ENCODE data around the gene SLC35C1.
A peak's percentile ranks its signal among the peaks of the same experiment; 100 is the strongest.

Gene SLC35C1

GRCh38 chr11:45846974-45847910, 42.3 kb downstream of the SLC35C1 start, which contains the start of gene CRY2:
CRY2 (plus strand) TSS chr11:45847475; CDS start chr11:45847491, 16 bp downstream.
- DNase-seq (ENCODE audit: low spot score): peak; percentile 100

- peak; percentile 70 for DNase-seq (ENCODE audit: low spot score)
These were observed 43.0 kb downstream of the SLC35C1 start for GRCh38 chr11:45847911-45848316.

- no peak for DNase-seq (ENCODE audit: low spot score)
These were observed 43.7 kb downstream of the SLC35C1 start for GRCh38 chr11:45848654-45849081.

GRCh38 chr11:45850446-45850845, 45.5 kb downstream of the SLC35C1 start:
- no peak for DNase-seq (ENCODE audit: low spot score)

GRCh38 chr11:45851228-45851627, 46.3 kb downstream of the SLC35C1 start:
- DNase-seq (ENCODE audit: low spot score): no peak

- no peak for DNase-seq (ENCODE audit: low spot score)
These were observed 47.2 kb downstream of the SLC35C1 start for GRCh38 chr11:45852018-45852711.

GRCh38 chr11:45852712-45853101, 47.8 kb downstream of the SLC35C1 start:
- no peak for DNase-seq (ENCODE audit: low spot score)

- DNase-seq (ENCODE audit: low spot score): no peak
These were observed 48.6 kb downstream of the SLC35C1 start for GRCh38 chr11:45853332-45854219.

GRCh38 chr11:45855308-45855707, 50.4 kb downstream of the SLC35C1 start:
- no peak for DNase-seq (ENCODE audit: low spot score)

GRCh38 chr11:45856044-45856468, 51.1 kb downstream of the SLC35C1 start:
- DNase-seq (ENCODE audit: low spot score): no peak

GRCh38 chr11:45857961-45858474, 53.1 kb downstream of the SLC35C1 start:
- DNase-seq (ENCODE audit: low spot score): no peak

- DNase-seq (ENCODE audit: low spot score): no peak
These were observed 53.9 kb downstream of the SLC35C1 start for GRCh38 chr11:45858751-45859398.

GRCh38 chr11:45859661-45860140, 54.8 kb downstream of the SLC35C1 start:
- DNase-seq (ENCODE audit: low spot score): peak; percentile 60

- no peak for DNase-seq (ENCODE audit: low spot score)
These were observed 55.4 kb downstream of the SLC35C1 start for GRCh38 chr11:45860348-45860747.

GRCh38 chr11:45860764-45861510, 56.0 kb downstream of the SLC35C1 start:
- DNase-seq (ENCODE audit: low spot score): no peak
